H1 (cell line): ENCODE measurements around the gene EPN2. TPM values are rescaled to one million over a fixed set of nuclear protein-coding genes. Genes with fewer than 3 reads are reported as not detected.

Experiments used
- CREB1 ChIP-seq: IDR thresholded peaks from 2 replicates; pipeline ENCODE4 v1.6.1; 2012; ENCODE audit warnings: inconsistent platforms
- FOSL1 ChIP-seq: IDR thresholded peaks from 2 replicates; pipeline ENCODE4 v1.6.1; 2011; ENCODE audit warnings: mild to moderate bottlenecking, low read depth, low read length, moderate library complexity; ENCODE audit not compliant: insufficient read depth
- RAD21 ChIP-seq, 2 experiments: IDR thresholded peaks in 1 of 2; conservative IDR thresholded peaks in 1 of 2; 2 replicates each; pipeline ENCODE4 v1.6.1; 2011; ENCODE audit warnings: low read depth in 2 of 2, low read length in 2 of 2, improper control_type of control experiment in 1 of 2, inconsistent platforms in 1 of 2, mild to moderate bottlenecking in 1 of 2, moderate library complexity in 1 of 2
- RNF2 ChIP-seq: fragments of 200-900, 300-1000 bp; sonication (generic); IDR thresholded peaks from 2 replicates; pipeline ENCODE4 v1.7.1; 2016; ENCODE audit warnings: borderline replicate concordance, low read depth, mild to moderate bottlenecking, antibody characterized with exemption, low read length; ENCODE audit not compliant: poor library complexity, severe bottlenecking; ENCODE audit errors: missing control alignments
- SIRT6 ChIP-seq: IDR thresholded peaks from one replicate; pipeline ENCODE4 v1.7.1; 2012; ENCODE audit warnings: low read length, inconsistent platforms
- SP1 ChIP-seq: IDR thresholded peaks from 2 replicates; pipeline ENCODE4 v1.6.1; 2011; ENCODE audit warnings: low read depth, low read length
- SUZ12 ChIP-seq: fragments of 200-600 bp; sonication (generic); IDR thresholded peaks from 2 replicates; pipeline ENCODE4 v1.6.1; 2012; ENCODE audit warnings: mild to moderate bottlenecking, inconsistent platforms, low read length, moderate library complexity, mixed read lengths
- polyA plus RNA-seq, 7 experiments: library from polyadenylated mRNA; depleted of rRNA in 3 of 7; stranded (reverse) in 5 of 7; unstranded in 2 of 7; fragments of >200 nt in 5 of 7; fragments of 200-250 nt in 2 of 7; gene quantifications; 1 replicate in 5 of 7; 2 replicates in 1 of 7; 4 replicates in 1 of 7; pipeline versions ENCODE4 v1.2.1 to v1.2.3, GENCODE V29; 2011 to 2013; ENCODE audit warnings: missing spikeins in 2 of 7, mixed read lengths in 2 of 7
- total RNA-seq: library from RNA; stranded (reverse); fragmentation: NEBNext Ultra II Directional; extraction: Animal tissue kit (Norgen Biotek cat#: 25700); gene quantifications from 2 replicates; pipeline ENCODE4 v1.2.1, GENCODE V29; 2021

EPN2 gene
- total and polyA plus RNA-seq, 2 of the 8 experiments (the other 6 are each of a cell fraction or from before 2014, with no cell fraction given) = 28.7 to 55.8 TPM

- TF ChIP-seq RNF2 = no peak
- TF ChIP-seq SUZ12 = no peak
- no peak for TF ChIP-seq SIRT6
- TF ChIP-seq CREB1 = no peak
- TF ChIP-seq RAD21 (IDR thresholded peaks at IDR 0.05 in 1 of 2, conservative IDR thresholded peaks at IDR 0.05 in 1 of 2; ENCODE audit: low read depth in 2 of 2, low read length in 2 of 2) = no peak
- TF ChIP-seq FOSL1 = no peak
- TF ChIP-seq SP1 = no peak
Measured at GRCh38 chr17:19273731-19274130, 36.6 kb downstream of the EPN2 start (continued).
